Keratinocyte (primary cell): Measurements from ENCODE around the gene OTOG. TPM values are rescaled to one million over a fixed set of nuclear protein-coding genes. Genes with fewer than 3 reads are reported as not detected.

ENCODE experiments used
- DNase-seq: peaks from one replicate; pipeline ENCODE4 v3.0.0-alpha.2; 2011; ENCODE audit warnings: low read depth, missing footprints, low spot score
- FAIRE-seq: peaks from 2 replicates; lab custom pipeline; 2011; peaks lifted over from hg19 to GRCh38; lab: Jason Lieb, UNC
- H2AFZ ChIP-seq: 2 replicates; pipeline ENCODE4 v1.6.0; 2012; ENCODE audit warnings: low read length, control low read depth, inconsistent platforms; ENCODE audit not compliant: control insufficient read depth
- H3K27ac ChIP-seq: 2 replicates; pipeline ENCODE4 v1.5.1; 2011; ENCODE audit warnings: low read length; ENCODE audit not compliant: control insufficient read depth, insufficient read depth
- H3K27me3 ChIP-seq: 3 replicates; pipeline ENCODE4 v1.6.0; 2011; ENCODE audit warnings: low read length; ENCODE audit not compliant: control insufficient read depth, insufficient read depth; ENCODE audit errors: extremely low read depth
- H3K36me3 ChIP-seq, 2 experiments: 2 replicates in 1 of 2; 3 replicates in 1 of 2; pipeline ENCODE4 v1.5.1; 2011; ENCODE audit warnings: low read length in 2 of 2, mild to moderate bottlenecking in 1 of 2; ENCODE audit not compliant: control insufficient read depth in 2 of 2, insufficient read depth in 2 of 2; ENCODE audit errors: extremely low read depth in 1 of 2
- H3K4me1 ChIP-seq: 3 replicates; pipeline ENCODE4 v1.5.1; 2011; ENCODE audit warnings: low read length; ENCODE audit not compliant: control insufficient read depth, insufficient read depth; ENCODE audit errors: extremely low read depth
- H3K4me2 ChIP-seq: 3 replicates; pipeline ENCODE4 v1.6.0; 2011; ENCODE audit warnings: low read depth, low read length; ENCODE audit not compliant: control insufficient read depth, insufficient read depth; ENCODE audit errors: extremely low read depth
- H3K4me3 ChIP-seq, 3 experiments: fragments of 200-600 bp in 1 of 3; sonication (generic) in 1 of 3; 2 replicates in 2 of 3; 3 replicates in 1 of 3; pipeline ENCODE4 v1.5.1; 2011 to 2016; ENCODE audit warnings: low read length in 3 of 3, mild to moderate bottlenecking in 3 of 3, control low read depth in 2 of 3, inconsistent platforms in 1 of 3, low read depth in 1 of 3, mixed read lengths in 1 of 3, mixed run types in 1 of 3, moderate library complexity in 1 of 3; ENCODE audit not compliant: control insufficient read depth in 2 of 3, insufficient read depth in 2 of 3; ENCODE audit errors: extremely low read depth in 1 of 3
- H3K79me2 ChIP-seq: 2 replicates; pipeline ENCODE4 v1.6.0; 2012; ENCODE audit warnings: low read length; ENCODE audit not compliant: control insufficient read depth, insufficient read depth
- H3K9ac ChIP-seq: 3 replicates; pipeline ENCODE4 v1.6.0; 2011; ENCODE audit warnings: low read length; ENCODE audit not compliant: control insufficient read depth, insufficient read depth; ENCODE audit errors: extremely low read depth
- H3K9me1 ChIP-seq: 3 replicates; pipeline ENCODE4 v1.6.0; 2011; ENCODE audit warnings: low read length; ENCODE audit not compliant: control insufficient read depth, insufficient read depth; ENCODE audit errors: extremely low read depth
- H3K9me3 ChIP-seq: 2 replicates; pipeline ENCODE4 v1.5.1; 2012; ENCODE audit warnings: low read depth, low read length; ENCODE audit not compliant: control insufficient read depth
- H4K20me1 ChIP-seq: 3 replicates; pipeline ENCODE4 v1.6.0; 2011; ENCODE audit warnings: low read length; ENCODE audit not compliant: control insufficient read depth, insufficient read depth; ENCODE audit errors: extremely low read depth
- CTCF ChIP-seq, 3 experiments: IDR thresholded peaks in 1 of 3; conservative IDR thresholded peaks in 1 of 3; optimal IDR thresholded peaks in 1 of 3; 2 replicates in 2 of 3; 3 replicates in 1 of 3; pipeline versions ENCODE3 to v1.5.1; 2011; ENCODE audit warnings: low read length in 3 of 3, mild to moderate bottlenecking in 3 of 3, moderate library complexity in 2 of 3, control low read depth in 1 of 3, inconsistent platforms in 1 of 3; ENCODE audit not compliant: insufficient read depth in 2 of 3; ENCODE audit errors: extremely low read depth in 1 of 3
- EZH2 ChIP-seq: IDR thresholded peaks from one replicate; pipeline ENCODE4 v1.6.1; 2012; ENCODE audit warnings: inconsistent platforms, mild to moderate bottlenecking, low read length, moderate library complexity
- dilution Hi-C: fragments of 300-500 bp; cut with MboI; formaldehyde crosslinking; loops from one replicate; pipeline ENCODE4 v1.7.0; 2020; ENCODE audit warnings: low sequenced_read_pairs; ENCODE audit not compliant: extremely low pct_ligation_motif_present
- polyA plus RNA-seq, 5 experiments: library from polyadenylated mRNA; depleted of rRNA in 3 of 5; stranded (reverse) in 3 of 5; stranded (forward) in 1 of 5; unstranded in 1 of 5; fragments of >200 nt; gene quantifications; 1 replicate in 1 of 5; 2 replicates in 3 of 5; 3 replicates in 1 of 5; pipeline versions ENCODE4 v1.2.1 to v1.2.3, GENCODE V29; 2011 to 2012; ENCODE audit warnings: missing spikeins in 2 of 5, low read depth in 1 of 5, low replicate concordance in 1 of 5

The OTOG gene
- polyA plus RNA-seq, 1 donor (not counting 4 experiments of a cell fraction or from before 2014, with no cell fraction given) = not detected

- no peak for TF ChIP-seq CTCF (optimal IDR thresholded peaks at IDR 0.05 in 1 of 3, IDR thresholded peaks at IDR 0.05 in 1 of 3, conservative IDR thresholded peaks at IDR 0.05 in 1 of 3; ENCODE audit: extremely low read depth in 1 of 3, insufficient read depth in 2 of 3, low read length in 3 of 3)
- no peak for TF ChIP-seq EZH2
- dilution Hi-C loops = no loop called here
- Histone ChIP-seq H3K4me3 (no peak overlapping the region), H2AFZ (no peak overlapping the region), H3K36me3 (no peaks in the 10 kb centered on the region), H3K9me3 (no peaks in the 10 kb centered on the region), H3K9me1 (no peaks in the 10 kb centered on the region), H3K9ac (no peak overlapping the region), H3K4me1 (no peaks in the 10 kb centered on the region), H3K27ac (no peak overlapping the region), H3K4me2 (no peak overlapping the region), H3K27me3 (peaks cover 15% of the 10 kb centered on the region), H4K20me1 (peaks cover 2% of the 10 kb centered on the region), H3K79me2 (no peaks in the 10 kb centered on the region)
- FAIRE-seq = no peak
- DNase-seq = no peak
Observed at GRCh38 chr11:17550450-17551346, 3.6 kb downstream of the OTOG start.

DNA sequence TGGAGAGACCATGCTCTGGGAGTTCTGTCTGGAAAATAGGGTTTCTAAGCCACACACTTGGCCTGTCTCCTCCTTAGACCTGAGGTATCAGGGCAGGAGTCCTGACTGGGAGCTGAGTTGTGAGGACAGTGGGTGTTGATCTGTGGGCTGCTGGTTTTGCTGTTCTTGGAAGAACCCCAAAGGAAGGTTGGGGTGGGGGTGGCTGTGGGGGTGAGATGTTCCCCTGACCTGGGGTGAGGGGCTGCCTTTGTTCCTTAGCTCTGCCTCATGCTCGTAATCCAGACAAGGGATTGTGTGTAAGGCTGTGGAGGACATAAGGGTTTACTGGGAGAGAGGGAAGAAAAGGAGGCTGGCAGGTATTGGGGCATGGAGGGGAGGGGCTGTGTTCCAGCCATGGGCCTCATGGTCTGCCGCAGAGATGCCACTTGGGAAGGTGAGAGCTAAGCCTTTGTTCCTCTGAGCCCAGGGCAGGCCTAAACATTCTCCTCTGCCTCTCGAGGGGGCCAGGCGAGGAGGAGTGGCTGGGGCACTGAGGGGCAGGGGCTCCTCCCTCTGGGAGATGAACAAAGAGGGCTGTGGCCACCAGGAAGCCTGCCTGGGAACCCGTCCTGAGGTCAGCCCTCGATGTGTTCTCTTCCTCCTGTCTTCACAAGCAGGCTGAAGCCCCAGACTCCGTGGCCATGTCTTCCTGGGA lies 4.4 kb downstream of the OTOG start:
- TF ChIP-seq CTCF (optimal IDR thresholded peaks at IDR 0.05 in 1 of 3, IDR thresholded peaks at IDR 0.05 in 1 of 3, conservative IDR thresholded peaks at IDR 0.05 in 1 of 3; ENCODE audit: extremely low read depth in 1 of 3, insufficient read depth in 2 of 3, low read length in 3 of 3) = no peak
- TF ChIP-seq EZH2 = no peak
- Histone ChIP-seq H2AFZ (no peak overlapping the region), H3K9me3 (no peaks in the 10 kb centered on the region), H3K27me3 (peaks cover 15% of the 10 kb centered on the region), H3K79me2 (no peaks in the 10 kb centered on the region), H3K4me3 (no peak overlapping the region), H3K36me3 (no peaks in the 10 kb centered on the region), H3K4me1 (no peaks in the 10 kb centered on the region), H3K9ac (no peak overlapping the region), H4K20me1 (peaks cover 2% of the 10 kb centered on the region), H3K4me2 (no peak overlapping the region), H3K27ac (no peak overlapping the region), H3K9me1 (no peaks in the 10 kb centered on the region)
- FAIRE-seq = no peak
- no peak for DNase-seq
- dilution Hi-C loops = no loop called here
